ENCODE measurements around the gene RPS6KL1. TPM values are rescaled to one million over a fixed set of nuclear protein-coding genes. Genes with fewer than 3 reads are reported as not detected.

The RPS6KL1 gene
- total and polyA plus RNA-seq, 8 donors = 4.0 to 23.8 (median 7.2) TPM

DNA sequence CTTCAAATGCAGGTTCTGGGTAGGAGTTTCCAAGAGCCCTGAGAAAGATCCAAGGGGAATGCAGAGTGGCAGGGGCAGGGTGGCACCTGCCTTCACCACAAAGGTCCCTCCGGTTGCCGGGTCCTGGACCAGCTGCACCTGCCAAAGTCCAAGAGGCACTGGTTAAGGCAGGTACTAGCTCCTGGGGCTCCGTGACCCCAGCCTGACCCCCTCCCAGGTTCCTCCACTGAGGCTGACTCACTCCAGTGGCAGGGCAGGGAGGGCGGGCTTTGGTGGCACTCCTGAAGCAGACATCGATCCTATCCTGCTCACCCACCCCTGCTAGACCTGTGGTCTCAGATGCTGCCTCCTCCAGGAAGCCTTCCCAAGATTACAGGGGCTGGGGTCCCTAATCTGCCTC lies 11.4 kb downstream of the RPS6KL1 start:
- FAIRE-seq = no peak
- WGBS, 2 donors = 82 to 87% methylated on average over 5 of the region's 5 CpGs
- DNase-seq = no peak

GRCh38 chr14:74911221-74911620 lies 11.8 kb downstream of the RPS6KL1 start:
- no peak for DNase-seq
- no peak for ATAC-seq
- Histone ChIP-seq H3K27ac (no peak overlapping the region), H3K27me3 (no peaks in the 10 kb centered on the region), H3K4me1 (peaks cover 0 to 3% (median 0%) of the 10 kb centered on the region in 3 donors), H3K9me3 (no peaks in the 10 kb centered on the region), H3K4me3 (no peak overlapping the region), H3K36me3 (no peaks in the 10 kb centered on the region)
- TF ChIP-seq, protein P1, sequence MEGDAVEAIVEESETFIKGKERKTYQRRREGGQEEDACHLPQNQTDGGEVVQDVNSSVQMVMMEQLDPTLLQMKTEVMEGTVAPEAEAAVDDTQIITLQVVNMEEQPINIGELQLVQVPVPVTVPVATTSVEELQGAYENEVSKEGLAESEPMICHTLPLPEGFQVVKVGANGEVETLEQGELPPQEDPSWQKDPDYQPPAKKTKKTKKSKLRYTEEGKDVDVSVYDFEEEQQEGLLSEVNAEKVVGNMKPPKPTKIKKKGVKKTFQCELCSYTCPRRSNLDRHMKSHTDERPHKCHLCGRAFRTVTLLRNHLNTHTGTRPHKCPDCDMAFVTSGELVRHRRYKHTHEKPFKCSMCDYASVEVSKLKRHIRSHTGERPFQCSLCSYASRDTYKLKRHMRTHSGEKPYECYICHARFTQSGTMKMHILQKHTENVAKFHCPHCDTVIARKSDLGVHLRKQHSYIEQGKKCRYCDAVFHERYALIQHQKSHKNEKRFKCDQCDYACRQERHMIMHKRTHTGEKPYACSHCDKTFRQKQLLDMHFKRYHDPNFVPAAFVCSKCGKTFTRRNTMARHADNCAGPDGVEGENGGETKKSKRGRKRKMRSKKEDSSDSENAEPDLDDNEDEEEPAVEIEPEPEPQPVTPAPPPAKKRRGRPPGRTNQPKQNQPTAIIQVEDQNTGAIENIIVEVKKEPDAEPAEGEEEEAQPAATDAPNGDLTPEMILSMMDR (IDR thresholded peaks at IDR 0.05) = no peak
- FAIRE-seq = no peak
- WGBS, 2 donors = 91 to 97% methylated on average over 6 of the region's 6 CpGs
- intact Hi-C loops (cut with DNase I) = loop anchor here in 2 of 3 donors (10.0 kb wide), 1 partner anchor 174 kb away; no protein-coding TSS in a partner anchor

More for the DNA sequence above, 11.4 kb downstream of the RPS6KL1 start:
- ATAC-seq = no peak
- peaks cover 0 to 3% (median 0%) of the 10 kb centered on the region in 3 donors for H3K4me1 ChIP-seq
- H3K27ac ChIP-seq = no peak overlapping the region
- intact Hi-C loops (cut with DNase I) = loop anchor here in 2 of 3 donors (10.0 kb wide), 1 partner anchor 173 kb away; no protein-coding TSS in a partner anchor
- no peak overlapping the region for H3K4me3 ChIP-seq
- no peaks in the 10 kb centered on the region for H3K27me3 ChIP-seq
- no peaks in the 10 kb centered on the region for H3K9me3 ChIP-seq
- TF ChIP-seq, protein P1 (IDR thresholded peaks at IDR 0.05) = no peak
- no peaks in the 10 kb centered on the region for H3K36me3 ChIP-seq

- Histone ChIP-seq H3K9me3 (no peaks in the 10 kb centered on the region), H3K27ac (no peak overlapping the region), H3K4me1 (peaks cover 0 to 3% (median 0%) of the 10 kb centered on the region in 3 donors), H3K27me3 (no peaks in the 10 kb centered on the region), H3K36me3 (no peaks in the 10 kb centered on the region), H3K4me3 (no peak overlapping the region)
- intact Hi-C loops (cut with DNase I) = loop anchor here in 2 of 3 donors (10.0 kb wide), 1 partner anchor 174 kb away; no protein-coding TSS in a partner anchor
- FAIRE-seq = no peak
- WGBS, 2 donors = 83 to 84% methylated on average over 9 to 10 of the region's 10 CpGs
- DNase-seq = no peak
- ATAC-seq = no peak
- TF ChIP-seq, protein P1 (IDR thresholded peaks at IDR 0.05) = no peak
Observed at GRCh38 chr14:74910556-74910955, 12.5 kb downstream of the RPS6KL1 start.

- WGBS, 2 donors = 81 to 86% methylated on average over 10 of the region's 10 CpGs
- ATAC-seq (no peak), DNase-seq (no peak)
Observed at GRCh38 chr14:74909911-74910310, 13.1 kb downstream of the RPS6KL1 start.

More at GRCh38 chr14:74909911-74910310, 13.1 kb downstream of the RPS6KL1 start:
- Histone ChIP-seq H3K4me1 (peaks cover 0 to 3% (median 0%) of the 10 kb centered on the region in 3 donors), H3K36me3 (no peaks in the 10 kb centered on the region), H3K27me3 (no peaks in the 10 kb centered on the region), H3K27ac (no peak overlapping the region), H3K4me3 (no peak overlapping the region), H3K9me3 (no peaks in the 10 kb centered on the region)
- FAIRE-seq = no peak
- intact Hi-C loops (cut with DNase I) = loop anchor here in 2 of 3 donors (5.0 to 10.0 kb wide), 3 partner anchors 48 to 175 kb away; no protein-coding TSS in a partner anchor
- TF ChIP-seq, protein P1 (IDR thresholded peaks at IDR 0.05) = no peak

Measured in pancreas (tissue), 10 donors.